H1 (cell line): ENCODE data around the gene COL5A3. TPM values are rescaled to one million over a fixed set of nuclear protein-coding genes. Genes with fewer than 3 reads are reported as not detected.

Experiments used
- CTCF ChIA-PET: fragments of 300-600 bp; sonication (Branson Sonifier 250); formaldehyde crosslinking; loops from one replicate; lab custom pipeline; 2021; ENCODE audit not compliant: partially characterized antibody; lab: Charles Lee
- POLR2A ChIA-PET: fragments of 300-600 bp; sonication (Branson Sonifier 250); formaldehyde crosslinking; loops from one replicate; lab custom pipeline; 2021; ENCODE audit warnings: inconsistent platforms; ENCODE audit not compliant: partially characterized antibody; lab: Charles Lee
- DNase-seq, 2 experiments: peaks; one replicate each; pipeline versions ENCODE4 v3.0.0 to v3.0.0-alpha.2; 2010 to 2022; ENCODE audit warnings: low spot score in 2 of 2, low read depth in 1 of 2, mixed read lengths in 1 of 2
- FAIRE-seq: peaks from 2 replicates; lab custom pipeline; 2011; peaks lifted over from hg19 to GRCh38; lab: Jason Lieb, UNC
- H2AFZ ChIP-seq: 2 replicates; pipeline ENCODE4 v1.8.1; 2012; ENCODE audit warnings: low read length, inconsistent platforms
- H2AK5ac ChIP-seq: 2 replicates; pipeline ENCODE4 v1.6.1; 2013; ENCODE audit warnings: low read depth, low read length
- H2BK120ac ChIP-seq: replicated peaks from 2 replicates; pipeline ENCODE3; 2013; ENCODE audit warnings: low read depth, low read length, inconsistent platforms
- H2BK12ac ChIP-seq: 2 replicates; pipeline ENCODE4 v1.6.1; 2013; ENCODE audit warnings: low read depth, low read length
- H2BK15ac ChIP-seq: 2 replicates; pipeline ENCODE4 v1.6.1; 2013; ENCODE audit warnings: low read length
- H2BK20ac ChIP-seq: 2 replicates; pipeline ENCODE4 v1.6.1; 2013; ENCODE audit warnings: low read length
- H2BK5ac ChIP-seq: 2 replicates; pipeline ENCODE4 v1.6.1; 2013; ENCODE audit warnings: low read depth, low read length
- H3K14ac ChIP-seq: 2 replicates; pipeline ENCODE4 v1.6.1; 2013; ENCODE audit warnings: inconsistent platforms; ENCODE audit not compliant: insufficient read length
- H3K18ac ChIP-seq: 2 replicates; pipeline ENCODE4 v1.6.1; 2013; ENCODE audit warnings: low read length; ENCODE audit errors: extremely low read depth
- H3K23ac ChIP-seq: 2 replicates; pipeline ENCODE4 v1.6.1; 2013; ENCODE audit warnings: inconsistent platforms; ENCODE audit not compliant: insufficient read length
- H3K23me2 ChIP-seq: 2 replicates; pipeline ENCODE4 v1.6.1; 2013; ENCODE audit warnings: low read depth, low read length
- H3K27ac ChIP-seq: 2 replicates; pipeline ENCODE4 v1.6.1; 2011; ENCODE audit warnings: low read depth, low read length, inconsistent platforms
- H3K27me3 ChIP-seq, 4 experiments: replicated peaks in 1 of 4; 1 replicate in 1 of 4; 2 replicates in 3 of 4; pipeline versions ENCODE4 v1.6.1 to v1.8.1; 2011 to 2013; ENCODE audit warnings: low read length in 3 of 4, mild to moderate bottlenecking in 3 of 4, inconsistent platforms in 2 of 4, mixed read lengths in 2 of 4, moderate library complexity in 1 of 4; ENCODE audit not compliant: control insufficient read depth in 3 of 4, insufficient read depth in 3 of 4; ENCODE audit errors: extremely low read depth in 1 of 4
- H3K36me3 ChIP-seq, 4 experiments: 2 replicates each; pipeline versions ENCODE4 v1.6.1 to v1.8.1; 2011 to 2013; ENCODE audit warnings: mild to moderate bottlenecking in 4 of 4, low read length in 3 of 4, moderate library complexity in 2 of 4, control low read depth in 1 of 4, inconsistent platforms in 1 of 4; ENCODE audit not compliant: insufficient read depth in 4 of 4, control insufficient read depth in 2 of 4
- H3K4ac ChIP-seq: replicated peaks from 2 replicates; pipeline ENCODE3; 2013; ENCODE audit warnings: low read length, low read depth, mixed read lengths, inconsistent platforms; ENCODE audit not compliant: insufficient read length
- H3K4me1 ChIP-seq, 4 experiments: replicated peaks in 1 of 4; 1 replicate in 1 of 4; 2 replicates in 3 of 4; pipeline versions ENCODE4 v1.6.1 to v1.8.1; 2011 to 2013; ENCODE audit warnings: low read length in 3 of 4, inconsistent platforms in 2 of 4, mixed read lengths in 1 of 4; ENCODE audit not compliant: insufficient read depth in 4 of 4, control insufficient read depth in 3 of 4
- H3K4me2 ChIP-seq, 2 experiments: 2 replicates each; pipeline versions ENCODE4 v1.6.1 to v1.8.1; 2011 to 2013; ENCODE audit warnings: low read depth in 2 of 2, low read length in 2 of 2, control low read depth in 1 of 2, inconsistent platforms in 1 of 2, mild to moderate bottlenecking in 1 of 2; ENCODE audit not compliant: insufficient read depth in 1 of 2
- H3K4me3 ChIP-seq, 4 experiments: fragments of 200-600, 300-600 bp in 1 of 4; sonication (generic), shearing (Covaris generic), sonication (Bioruptor Twin) in 1 of 4; 2 replicates each; pipeline versions ENCODE4 v1.5.1 to v1.8.1; 2011 to 2016; ENCODE audit warnings: low read length in 4 of 4, low read depth in 3 of 4, control low read depth in 2 of 4, inconsistent platforms in 2 of 4, mild to moderate bottlenecking in 2 of 4, mixed read lengths in 1 of 4, moderate library complexity in 1 of 4; ENCODE audit not compliant: insufficient read depth in 2 of 4; ENCODE audit errors: extremely low read depth in 1 of 4
- H3K56ac ChIP-seq: replicated peaks from 2 replicates; pipeline ENCODE3; 2013; ENCODE audit warnings: low read depth, mild to moderate bottlenecking, mixed read lengths, low read length, inconsistent platforms; ENCODE audit not compliant: insufficient read length
- H3K79me1 ChIP-seq: 2 replicates; pipeline ENCODE4 v1.6.1; 2013; ENCODE audit warnings: low read depth, low read length, control low read depth
- H3K79me2 ChIP-seq, 2 experiments: 2 replicates each; pipeline versions ENCODE4 v1.6.1 to v1.8.1; 2012 to 2013; ENCODE audit warnings: low read length in 2 of 2, mild to moderate bottlenecking in 2 of 2, inconsistent platforms in 1 of 2; ENCODE audit not compliant: insufficient read depth in 2 of 2, control insufficient read depth in 1 of 2
- H3K9ac ChIP-seq, 4 experiments: replicated peaks in 1 of 4; 1 replicate in 1 of 4; 2 replicates in 3 of 4; pipeline versions ENCODE4 v1.6.1 to v1.8.1; 2011 to 2013; ENCODE audit warnings: low read depth in 3 of 4, low read length in 3 of 4, control low read depth in 2 of 4, mild to moderate bottlenecking in 2 of 4, moderate library complexity in 2 of 4, inconsistent platforms in 1 of 4; ENCODE audit errors: extremely low read depth in 1 of 4
- H3K9me3 ChIP-seq, 2 experiments: 2 replicates each; pipeline versions ENCODE4 v1.6.1 to v1.8.1; 2012 to 2013; ENCODE audit warnings: mild to moderate bottlenecking in 2 of 2, moderate library complexity in 2 of 2, control low read depth in 1 of 2, inconsistent platforms in 1 of 2, low read depth in 1 of 2, low read length in 1 of 2, mixed read lengths in 1 of 2; ENCODE audit not compliant: insufficient read depth in 2 of 2
- H4K20me1 ChIP-seq, 2 experiments: replicated peaks in 1 of 2; 2 replicates each; pipeline versions ENCODE3 to v1.8.1; 2011 to 2013; ENCODE audit warnings: inconsistent platforms in 2 of 2, low read length in 2 of 2, mild to moderate bottlenecking in 1 of 2; ENCODE audit not compliant: insufficient read depth in 2 of 2, control insufficient read depth in 1 of 2
- H4K5ac ChIP-seq: 2 replicates; pipeline ENCODE4 v1.6.1; 2013; ENCODE audit warnings: low read length, low read depth, mixed read lengths, inconsistent platforms; ENCODE audit not compliant: insufficient read length
- H4K8ac ChIP-seq: 2 replicates; pipeline ENCODE4 v1.8.0; 2013; ENCODE audit warnings: mild to moderate bottlenecking, moderate library complexity, low read length, inconsistent platforms; ENCODE audit not compliant: insufficient read depth; ENCODE audit errors: extremely low read depth
- H4K91ac ChIP-seq: replicated peaks from 2 replicates; pipeline ENCODE3; 2013; ENCODE audit warnings: low read length, mixed read lengths, inconsistent platforms; ENCODE audit not compliant: insufficient read length
- JUND ChIP-seq: IDR thresholded peaks from 2 replicates; pipeline ENCODE4 v1.6.1; 2011; ENCODE audit warnings: mild to moderate bottlenecking, improper control_type of control experiment, low read length
- KDM1A ChIP-seq: fragments of 200-600, 300-600 bp; sonication (generic); IDR thresholded peaks from 2 replicates; pipeline ENCODE4 v1.7.1; 2016; ENCODE audit warnings: mild to moderate bottlenecking, low read length, borderline replicate concordance
- WGBS, 2 experiments: shearing (Covaris generic) in 1 of 2; methylation state at CpG; one replicate each; pipeline versions ENCODE4 v1.1.6 to v1.1.7; 2013 to 2015; ENCODE audit warnings: low lambda C conversion rate in 2 of 2, mixed read lengths in 2 of 2, inconsistent platforms in 1 of 2, low coverage in 1 of 2, missing lambda C conversion rate in 1 of 2; ENCODE audit not compliant: insufficient replicate concordance in 2 of 2, insufficient coverage in 1 of 2, insufficient read length in 1 of 2; ENCODE audit errors: extremely low coverage in 1 of 2, missing lambda C conversion rate in 1 of 2; 5-methylcytosine and 5-hydroxymethylcytosine counted together
- polyA plus RNA-seq, 7 experiments: library from polyadenylated mRNA; depleted of rRNA in 3 of 7; stranded (reverse) in 5 of 7; unstranded in 2 of 7; fragments of >200 nt in 5 of 7; fragments of 200-250 nt in 2 of 7; gene quantifications; 1 replicate in 5 of 7; 2 replicates in 1 of 7; 4 replicates in 1 of 7; pipeline versions ENCODE4 v1.2.1 to v1.2.3, GENCODE V29; 2011 to 2013; ENCODE audit warnings: missing spikeins in 2 of 7, mixed read lengths in 2 of 7
- total RNA-seq: library from RNA; stranded (reverse); fragmentation: NEBNext Ultra II Directional; extraction: Animal tissue kit (Norgen Biotek cat#: 25700); gene quantifications from 2 replicates; pipeline ENCODE4 v1.2.1, GENCODE V29; 2021

Gene COL5A3
- total and polyA plus RNA-seq, 2 of the 8 experiments (the other 6 are each of a cell fraction or from before 2014, with no cell fraction given) = 0.67 to 0.74 TPM

DNA sequence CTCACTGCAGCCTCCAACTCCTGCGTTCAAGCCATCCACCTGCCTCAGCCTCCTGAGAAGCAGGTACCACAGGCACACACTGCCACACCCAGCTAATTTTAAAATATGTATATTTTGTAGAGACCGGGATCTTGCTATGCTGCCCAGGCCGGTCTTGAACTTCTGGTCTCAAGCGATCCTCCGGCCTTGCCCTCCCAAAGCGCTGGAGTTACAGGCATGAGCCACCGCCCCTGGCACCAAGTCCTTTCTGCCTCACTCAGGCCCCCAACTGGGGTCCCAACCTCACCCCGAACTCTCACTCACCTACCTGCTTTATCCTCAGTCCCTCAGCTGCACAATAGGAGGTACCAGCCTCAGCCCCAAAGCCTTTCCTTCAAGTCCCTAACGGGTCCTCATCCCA, 635 bp upstream of the COL5A3 start:
- Histone ChIP-seq H3K4me2 (peak overlapping the region in 1 of 2 experiments; percentile 96; a peak in 1 of 4 replicates), H2AFZ (no peak overlapping the region), H3K23ac (no peak overlapping the region), H2AK5ac (no peak overlapping the region), H2BK12ac (no peak overlapping the region), H4K20me1 (peaks cover 5 to 10% of the 10 kb centered on the region in 2 experiments), H3K79me1 (no peaks in the 10 kb centered on the region), H2BK20ac (no peak overlapping the region), H3K9ac (no peak overlapping the region), H3K23me2 (peaks cover 16% of the 10 kb centered on the region; the same call in 1 of the 2 replicates), H4K5ac (no peak overlapping the region), H2BK120ac (no peak overlapping the region), H3K4ac (no peak overlapping the region), H3K56ac (no peak overlapping the region), H3K27ac (no peak overlapping the region), H3K9me3 (no peaks in the 10 kb centered on the region), H3K4me1 (peaks cover 4 to 12% (median 8%) of the 10 kb centered on the region in 4 experiments), H4K8ac (no peak overlapping the region)
- CTCF ChIA-PET = interaction anchor here (0.6 to 1.9 kb wide), 7 partner anchors 9 to 90 kb away, joined by 3 to 7 read pairs (median 6); no protein-coding TSS in a partner anchor
- DNase-seq (no peak), FAIRE-seq (no peak)
- POLR2A ChIA-PET = interaction anchor here (1.1 to 1.5 kb wide), 2 partner anchors 10 to 48 kb away, joined by 4 read pairs; no protein-coding TSS in a partner anchor
- WGBS, 2 experiments = 84% methylated on average over 9 of the region's 9 CpGs; no CpG with 5 or more reads in 1 of the 2 experiments
- TF ChIP-seq JUND (no peak), KDM1A (no peak)
- TF ChIP-seq, all 59 proteins: peak for 0
- Histone ChIP-seq H4K91ac (no peak overlapping the region), H3K18ac (no peak overlapping the region), H3K79me2 (no peaks in the 10 kb centered on the region), H3K14ac (no peak overlapping the region), H3K36me3 (no peaks in the 10 kb centered on the region), H2BK15ac (no peak overlapping the region), H2BK5ac (no peak overlapping the region), H3K4me3 (no peak overlapping the region), H3K27me3 (peaks cover 1 to 29% (median 20%) of the 10 kb centered on the region in 4 experiments)
